Adrenal gland (tissue), 12 donors: ENCODE results near the gene ARHGAP22. TPM values are rescaled to one million over a fixed set of nuclear protein-coding genes. Genes with fewer than 3 reads are reported as not detected.

ENCODE experiments used
- DNase-seq, 7 donors: peaks; one replicate each; pipeline ENCODE4 v3.0.0-alpha.2; 2019 to 2020
- H3K27ac ChIP-seq, 5 donors: fragments of 200-600 bp; sonication (generic) in 4 of 5; 1 replicate in 3 of 5; 2 replicates in 2 of 5; pipeline versions ENCODE4 v1.5.1 to v1.8.0; 2016 to 2020; ENCODE audit warnings: mild to moderate bottlenecking in 1 of 5
- H3K27me3 ChIP-seq: fragments of 200-600 bp; 2 replicates; pipeline ENCODE4 v1.8.0; 2021
- H3K36me3 ChIP-seq, 2 donors: fragments of 200-600 bp; replicated peaks in 1 of 2; 1 replicate in 1 of 2; 2 replicates in 1 of 2; pipeline versions ENCODE4 v1.5.1 to v1.8.0; 2018 to 2022
- H3K4me1 ChIP-seq, 2 donors: fragments of 200-600 bp; replicated peaks in 1 of 2; 1 replicate in 1 of 2; 2 replicates in 1 of 2; pipeline versions ENCODE4 v1.5.1 to v1.8.0; 2018 to 2021
- H3K4me3 ChIP-seq, 4 donors: fragments of 200-600 bp; sonication (generic) in 3 of 4; one replicate each; pipeline ENCODE4 v1.5.1; 2016 to 2018
- H3K9me3 ChIP-seq, 3 donors: fragments of 200-600 bp; sonication (generic) in 1 of 3; replicated peaks in 1 of 3; 1 replicate in 2 of 3; 2 replicates in 1 of 3; pipeline versions ENCODE4 v1.5.1 to v1.8.0; 2016 to 2021
- CTCF ChIP-seq, 6 experiments: fragments of 450-650 bp in 4 of 6; fragments of 200-600 bp in 2 of 6; sonication (generic) in 1 of 6; IDR thresholded peaks; 1 replicate in 5 of 6; 2 replicates in 1 of 6; pipeline versions ENCODE4 v1.5.1 to v1.8.0; 2016 to 2021; ENCODE audit warnings: antibody characterized with exemption in 6 of 6, mild to moderate bottlenecking in 2 of 6, moderate library complexity in 1 of 6
- POLR2A ChIP-seq, 2 donors: fragments of 450-650 bp; IDR thresholded peaks; one replicate each; pipeline ENCODE4 v1.6.1; 2017; ENCODE audit warnings: antibody characterized with exemption in 2 of 2, mild to moderate bottlenecking in 2 of 2, moderate library complexity in 1 of 2
- WGBS, 4 donors: extraction: QIAGEN DNeasy Blood & Tissue Kit in 2 of 4; methylation state at CpG; one replicate each; pipeline versions ENCODE4 v1.1.5 to v1.1.7; 2013 to 2017; 5-methylcytosine and 5-hydroxymethylcytosine counted together
- intact Hi-C, 2 donors: fragments of 100-400 bp; cut with DNase I; formaldehyde crosslinking; loops; one replicate each; pipeline versions ENCODE4 v1.14.1 to v1.15.0; 2022 to 2023
- polyA plus RNA-seq, 3 donors: library from polyadenylated mRNA; stranded (reverse); fragments of 200-250 nt in 2 of 3; fragments of 350-450 nt in 1 of 3; fragmentation: Illumina TruSeq in 1 of 3; extraction: RNeasy Lipid Tissue Mini Kit (QIAGEN cat#74804) in 1 of 3; gene quantifications; one replicate each; pipeline ENCODE4 v1.2.3, GENCODE V29; 2013 to 2014
- total RNA-seq, 9 donors: library from RNA; depleted of rRNA in 4 of 9; stranded (reverse); fragments of >200 nt in 4 of 9; fragments of 120-200 nt in 1 of 9; fragmentation: NEBNext Ultra II Directional in 1 of 9; extraction: Animal tissue kit (Norgen Biotek cat#: 25700) in 1 of 9; gene quantifications; one replicate each; pipeline versions ENCODE4 v1.1.0 to v1.2.4, GENCODE V29; 2013 to 2023
- donor health status: healthy with polysubstance abuse.
- donor health status: Bipolar disorder and iron deficiency.
- donor health status: DM: yes; HTN: yes; CAD: no.
- donor health status: DM: no; HTN: no; CAD: no.
- donor health status: DM: no; HTN: no; CAD: no.
- donor health status: DM: yes; HTN: yes; CAD: no.

ARHGAP22 gene
- total and polyA plus RNA-seq, 12 donors = 0.91 to 11.6 (median 4.6) TPM

GRCh38 chr10:48431871-48432270, 173.0 kb downstream of the ARHGAP22 start:
- no peak overlapping the region for H3K27ac ChIP-seq
- no peak for DNase-seq
- intact Hi-C loops = no loop called here
- H3K36me3 ChIP-seq = peaks cover 0 to 4% of the 10 kb centered on the region in 2 donors
- no peaks in the 10 kb centered on the region for H3K9me3 ChIP-seq
- no peaks in the 10 kb centered on the region for H3K4me1 ChIP-seq
- no peak for TF ChIP-seq POLR2A (IDR thresholded peaks at IDR 0.05)
- no peak for TF ChIP-seq CTCF (IDR thresholded peaks at IDR 0.05)
- no peaks in the 10 kb centered on the region for H3K27me3 ChIP-seq
- no peak overlapping the region for H3K4me3 ChIP-seq

- Histone ChIP-seq H3K4me3 (no peak overlapping the region), H3K27me3 (no peaks in the 10 kb centered on the region), H3K27ac (no peak overlapping the region), H3K4me1 (no peaks in the 10 kb centered on the region), H3K36me3 (peaks cover 0 to 5% of the 10 kb centered on the region in 2 donors), H3K9me3 (no peaks in the 10 kb centered on the region)
- no peak for DNase-seq
- 90 to 93% (median 91%) methylated on average over 4 of the region's 4 CpGs for WGBS, 4 donors
- no peak for TF ChIP-seq CTCF (IDR thresholded peaks at IDR 0.05)
- TF ChIP-seq POLR2A (IDR thresholded peaks at IDR 0.05) = no peak
- intact Hi-C loops = no loop called here
Observed at GRCh38 chr10:48430402-48430993, 174.4 kb downstream of the ARHGAP22 start.

GRCh38 chr10:48429309-48429708, 175.6 kb downstream of the ARHGAP22 start:
- no peak for DNase-seq
- TF ChIP-seq POLR2A (IDR thresholded peaks at IDR 0.05) = no peak
- TF ChIP-seq CTCF (IDR thresholded peaks at IDR 0.05) = no peak
- Histone ChIP-seq H3K4me3 (no peak overlapping the region), H3K9me3 (no peaks in the 10 kb centered on the region), H3K27me3 (no peaks in the 10 kb centered on the region), H3K4me1 (no peaks in the 10 kb centered on the region), H3K36me3 (peaks cover 0 to 5% of the 10 kb centered on the region in 2 donors), H3K27ac (no peak overlapping the region)
- intact Hi-C loops = no loop called here
- WGBS, 4 donors = 94 to 97% (median 94%) methylated on average over 1 of the region's 1 CpG

GRCh38 chr10:48428896-48429295, 176.0 kb downstream of the ARHGAP22 start:
- DNase-seq = no peak
- Histone ChIP-seq H3K27me3 (no peaks in the 10 kb centered on the region), H3K27ac (no peak overlapping the region), H3K9me3 (no peaks in the 10 kb centered on the region), H3K4me3 (no peak overlapping the region), H3K36me3 (peaks cover 0 to 5% of the 10 kb centered on the region in 2 donors), H3K4me1 (no peaks in the 10 kb centered on the region)
- WGBS, 4 donors = 96 to 99% (median 99%) methylated on average over 3 of the region's 3 CpGs
- intact Hi-C loops = no loop called here
- TF ChIP-seq CTCF (IDR thresholded peaks at IDR 0.05) = no peak
- TF ChIP-seq POLR2A (IDR thresholded peaks at IDR 0.05) = no peak
